Fibroblast of pulmonary artery (primary cell): ENCODE measurements around the gene KIF5C.
"Not testable (repeated sequence)": the region's sequence is repeated elsewhere in the genome, so short reads cannot be mapped to it uniquely, and the experiment has no call there.

Experiments
- DNase-seq: peaks from one replicate; pipeline ENCODE4 v3.0.0-alpha.2; 2010; ENCODE audit warnings: low read depth
- H3K4me3 ChIP-seq: replicated peaks from 2 replicates; pipeline ENCODE4 v1.5.1; 2011; ENCODE audit warnings: low read depth, mild to moderate bottlenecking, control low read depth, low read length, moderate library complexity
- TF ChIP-seq, protein P1 (sequence below): IDR thresholded peaks from 2 replicates; pipeline ENCODE4 v1.5.1; 2011; ENCODE audit warnings: mild to moderate bottlenecking, control low read depth, low read length, inconsistent platforms; ENCODE audit errors: missing control alignments

Gene KIF5C

DNA sequence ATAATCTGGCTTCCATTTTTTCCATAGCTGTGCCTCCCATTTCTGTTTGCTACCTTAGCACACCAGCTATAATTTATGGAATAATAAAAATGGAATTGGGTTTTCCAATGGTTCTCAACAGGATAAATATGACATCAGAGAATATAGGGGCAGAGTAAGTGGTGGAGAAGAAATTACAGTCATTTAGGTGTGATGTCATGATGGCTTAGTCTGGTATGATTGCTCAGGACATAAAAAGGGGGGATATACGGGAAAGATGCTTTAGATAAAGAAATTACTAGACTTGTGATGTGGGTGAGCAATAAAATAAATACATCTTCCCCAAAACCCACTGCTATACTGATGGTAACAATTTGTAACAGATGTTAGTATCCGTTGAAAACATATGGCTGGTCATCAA is 21.6 kb upstream of the KIF5C start:
- no peak overlapping the region for H3K4me3 ChIP-seq
- TF ChIP-seq, protein P1, sequence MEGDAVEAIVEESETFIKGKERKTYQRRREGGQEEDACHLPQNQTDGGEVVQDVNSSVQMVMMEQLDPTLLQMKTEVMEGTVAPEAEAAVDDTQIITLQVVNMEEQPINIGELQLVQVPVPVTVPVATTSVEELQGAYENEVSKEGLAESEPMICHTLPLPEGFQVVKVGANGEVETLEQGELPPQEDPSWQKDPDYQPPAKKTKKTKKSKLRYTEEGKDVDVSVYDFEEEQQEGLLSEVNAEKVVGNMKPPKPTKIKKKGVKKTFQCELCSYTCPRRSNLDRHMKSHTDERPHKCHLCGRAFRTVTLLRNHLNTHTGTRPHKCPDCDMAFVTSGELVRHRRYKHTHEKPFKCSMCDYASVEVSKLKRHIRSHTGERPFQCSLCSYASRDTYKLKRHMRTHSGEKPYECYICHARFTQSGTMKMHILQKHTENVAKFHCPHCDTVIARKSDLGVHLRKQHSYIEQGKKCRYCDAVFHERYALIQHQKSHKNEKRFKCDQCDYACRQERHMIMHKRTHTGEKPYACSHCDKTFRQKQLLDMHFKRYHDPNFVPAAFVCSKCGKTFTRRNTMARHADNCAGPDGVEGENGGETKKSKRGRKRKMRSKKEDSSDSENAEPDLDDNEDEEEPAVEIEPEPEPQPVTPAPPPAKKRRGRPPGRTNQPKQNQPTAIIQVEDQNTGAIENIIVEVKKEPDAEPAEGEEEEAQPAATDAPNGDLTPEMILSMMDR: no peak
- DNase-seq: no peak

DNA sequence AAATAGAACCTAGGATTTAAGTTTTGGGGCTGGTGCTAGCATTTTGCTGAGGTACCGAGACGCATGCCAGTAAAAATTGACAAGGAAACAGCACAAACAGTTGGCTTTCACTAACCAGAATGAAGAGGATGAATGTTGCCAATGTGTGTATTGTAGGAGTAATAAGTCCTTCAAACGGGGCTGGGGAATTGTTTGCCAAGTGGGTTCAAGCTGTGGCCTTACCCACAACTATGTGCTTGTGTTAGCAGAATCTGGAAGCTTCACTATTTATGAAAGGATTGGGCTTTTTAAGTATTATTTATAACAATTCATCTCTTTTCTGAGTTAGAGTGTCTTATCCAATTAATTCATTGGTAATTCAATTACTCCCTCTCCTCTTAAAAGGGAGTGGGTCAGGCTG is 15.0 kb upstream of the KIF5C start:
- H3K4me3 ChIP-seq: no peak overlapping the region
- TF ChIP-seq, protein P1: no peak
- no peak for DNase-seq

DNA sequence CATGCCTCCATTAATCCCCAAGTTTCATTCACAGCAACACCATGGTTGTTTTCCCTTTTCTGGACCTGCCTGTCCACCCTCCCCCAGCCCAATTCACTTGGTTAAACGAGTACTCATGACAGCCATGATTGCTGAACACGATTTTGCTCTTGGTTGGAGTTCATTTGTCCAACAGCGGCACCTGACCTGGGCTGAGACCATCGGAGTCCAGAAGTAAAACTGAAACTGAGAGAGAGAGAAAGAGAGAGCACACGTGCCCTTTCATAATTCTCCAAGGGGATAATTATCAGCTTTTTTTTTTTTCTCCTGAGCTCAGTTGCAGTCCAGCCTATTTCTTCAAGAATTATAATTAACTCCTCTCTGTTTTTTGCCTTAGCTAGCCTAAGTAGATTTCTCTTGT is 13.7 kb upstream of the KIF5C start:
- TF ChIP-seq, protein P1: no peak
- H3K4me3 ChIP-seq: no peak overlapping the region
- no peak for DNase-seq

DNA sequence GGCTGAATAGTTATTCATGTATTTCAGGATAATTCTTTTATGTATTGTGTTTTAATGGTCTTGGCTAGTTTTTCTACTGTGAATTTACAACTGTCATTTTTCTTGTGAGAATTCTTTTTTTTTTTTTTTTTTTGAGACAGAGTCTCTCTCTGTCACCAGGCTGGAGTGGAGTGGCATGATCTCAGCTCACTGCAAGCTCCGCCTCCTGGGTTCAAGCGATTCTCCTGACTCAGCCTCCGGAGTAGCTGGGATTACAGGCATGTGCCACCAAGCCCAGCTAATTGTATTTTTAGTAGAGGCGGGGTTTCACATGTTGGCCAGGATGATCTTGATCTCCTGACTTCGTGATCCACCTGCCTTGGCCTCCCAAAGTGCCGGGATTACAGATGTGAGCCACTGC is 12.5 kb upstream of the KIF5C start:
- DNase-seq: not testable (repeated sequence)

DNA sequence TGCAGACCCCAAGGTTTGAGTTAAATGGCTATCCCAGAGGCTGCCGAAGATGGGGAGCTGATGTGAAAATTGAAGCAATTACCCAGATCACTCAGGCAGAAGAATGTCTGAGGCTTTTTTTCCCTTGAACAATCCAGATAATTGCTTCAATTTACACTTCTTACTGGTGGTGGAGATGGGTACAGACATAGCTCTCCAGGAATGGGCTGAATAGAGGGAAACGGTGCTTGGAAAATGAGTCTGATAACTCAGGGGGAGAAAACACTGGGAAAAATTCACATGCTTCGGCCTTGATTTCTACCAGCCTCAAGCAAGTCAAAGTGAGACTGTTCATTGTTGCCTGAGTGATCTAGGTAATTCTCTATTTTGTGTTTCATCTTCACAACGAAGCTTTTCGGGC is 9.5 kb upstream of the KIF5C start:
- TF ChIP-seq, protein P1: no peak
- no peak for DNase-seq

More for the DNA sequence above, 12.5 kb upstream of the KIF5C start:
- not testable (repeated sequence) for H3K4me3 ChIP-seq

DNA sequence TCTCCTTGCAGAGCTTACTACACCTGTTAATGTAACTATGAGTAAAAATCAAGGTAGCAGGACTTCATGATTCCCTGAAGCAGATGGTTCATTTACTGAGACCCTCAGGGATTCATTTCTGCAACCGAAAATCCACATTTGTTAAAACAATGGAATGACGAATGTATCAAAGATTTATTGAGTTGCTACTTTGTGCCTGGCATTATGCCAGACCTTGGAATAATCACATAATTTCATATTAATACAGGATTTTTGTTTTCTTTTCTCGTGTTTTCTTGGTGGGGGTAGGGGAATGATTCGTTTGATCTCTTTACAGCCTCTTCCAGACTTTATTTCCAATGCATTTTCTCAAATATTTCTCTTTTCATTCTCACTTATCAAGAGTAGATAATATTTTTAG is 8.9 kb upstream of the KIF5C start:
- no peak for DNase-seq
- H3K4me3 ChIP-seq: no peak overlapping the region
- TF ChIP-seq, protein P1: no peak

More for the DNA sequence above, 9.5 kb upstream of the KIF5C start:
- H3K4me3 ChIP-seq: no peak overlapping the region

DNA sequence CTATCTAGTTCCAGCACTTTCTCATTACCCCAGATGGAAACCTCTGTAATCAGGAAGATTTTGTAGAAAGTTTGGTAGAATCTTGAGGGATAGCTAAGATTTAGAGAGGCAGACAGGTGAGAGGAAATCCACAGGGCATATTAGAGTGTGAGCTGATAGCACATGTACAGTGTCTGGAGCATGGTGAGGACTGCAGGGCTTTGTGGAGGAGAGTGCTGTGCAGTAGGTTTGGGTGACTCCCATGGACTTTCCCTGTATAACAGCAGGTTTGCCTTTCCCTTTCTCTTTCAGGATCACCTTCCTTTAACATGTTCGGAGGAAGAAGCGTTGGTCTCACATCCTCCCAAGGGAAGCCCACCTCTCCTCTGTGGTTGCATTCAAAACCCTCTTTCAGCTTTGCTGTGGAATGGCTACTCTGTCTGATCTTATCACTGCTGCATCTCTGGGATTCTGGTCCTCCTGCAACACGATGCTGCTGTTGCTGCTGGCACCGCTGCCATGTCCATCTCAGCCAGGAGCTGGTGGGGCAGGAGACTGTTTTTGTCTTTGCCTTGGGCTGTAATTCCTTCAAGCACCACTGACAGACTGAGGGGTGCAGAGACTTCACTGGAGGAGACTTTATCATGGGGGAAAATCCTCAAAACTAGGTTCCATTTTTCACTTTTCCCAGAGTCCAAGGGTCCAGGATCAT is 7.8 kb upstream of the KIF5C start:
- DNase-seq: no peak
- TF ChIP-seq, protein P1: no peak
- no peak overlapping the region for H3K4me3 ChIP-seq
